ENCODE measurements around the gene ANKS3. TPM values are rescaled to one million over a fixed set of nuclear protein-coding genes. Genes with fewer than 3 reads are reported as not detected.

Gene ANKS3
- total RNA-seq, 4 donors from 2014 or later = 29.3 to 58.8 (median 51.8) TPM

GRCh38 chr16:4702466-4702808 lies 31.6 kb downstream of the ANKS3 start:
- WGBS, 2 donors = 73 to 75% methylated on average over 7 of the region's 7 CpGs
- peaks cover 0 to 2% (median 0%) of the 10 kb centered on the region in 4 donors for H3K4me1 ChIP-seq
- H3K27ac ChIP-seq = no peak overlapping the region
- DNase-seq (ENCODE audit: low spot score in 2 of 2) = no peak
- peaks cover 2 to 93% (median 21%) of the 10 kb centered on the region in 3 donors for H3K36me3 ChIP-seq
- no peaks in the 10 kb centered on the region for H3K9me3 ChIP-seq
- H3K27me3 ChIP-seq = no peaks in the 10 kb centered on the region
- H3K4me3 ChIP-seq = no peak overlapping the region
- TF ChIP-seq EP300 (IDR thresholded peaks at IDR 0.05) (no peak), POLR2A (IDR thresholded peaks at IDR 0.05) (no peak)
- TF ChIP-seq, protein P1, sequence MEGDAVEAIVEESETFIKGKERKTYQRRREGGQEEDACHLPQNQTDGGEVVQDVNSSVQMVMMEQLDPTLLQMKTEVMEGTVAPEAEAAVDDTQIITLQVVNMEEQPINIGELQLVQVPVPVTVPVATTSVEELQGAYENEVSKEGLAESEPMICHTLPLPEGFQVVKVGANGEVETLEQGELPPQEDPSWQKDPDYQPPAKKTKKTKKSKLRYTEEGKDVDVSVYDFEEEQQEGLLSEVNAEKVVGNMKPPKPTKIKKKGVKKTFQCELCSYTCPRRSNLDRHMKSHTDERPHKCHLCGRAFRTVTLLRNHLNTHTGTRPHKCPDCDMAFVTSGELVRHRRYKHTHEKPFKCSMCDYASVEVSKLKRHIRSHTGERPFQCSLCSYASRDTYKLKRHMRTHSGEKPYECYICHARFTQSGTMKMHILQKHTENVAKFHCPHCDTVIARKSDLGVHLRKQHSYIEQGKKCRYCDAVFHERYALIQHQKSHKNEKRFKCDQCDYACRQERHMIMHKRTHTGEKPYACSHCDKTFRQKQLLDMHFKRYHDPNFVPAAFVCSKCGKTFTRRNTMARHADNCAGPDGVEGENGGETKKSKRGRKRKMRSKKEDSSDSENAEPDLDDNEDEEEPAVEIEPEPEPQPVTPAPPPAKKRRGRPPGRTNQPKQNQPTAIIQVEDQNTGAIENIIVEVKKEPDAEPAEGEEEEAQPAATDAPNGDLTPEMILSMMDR (IDR thresholded peaks at IDR 0.05) = no peak

DNA sequence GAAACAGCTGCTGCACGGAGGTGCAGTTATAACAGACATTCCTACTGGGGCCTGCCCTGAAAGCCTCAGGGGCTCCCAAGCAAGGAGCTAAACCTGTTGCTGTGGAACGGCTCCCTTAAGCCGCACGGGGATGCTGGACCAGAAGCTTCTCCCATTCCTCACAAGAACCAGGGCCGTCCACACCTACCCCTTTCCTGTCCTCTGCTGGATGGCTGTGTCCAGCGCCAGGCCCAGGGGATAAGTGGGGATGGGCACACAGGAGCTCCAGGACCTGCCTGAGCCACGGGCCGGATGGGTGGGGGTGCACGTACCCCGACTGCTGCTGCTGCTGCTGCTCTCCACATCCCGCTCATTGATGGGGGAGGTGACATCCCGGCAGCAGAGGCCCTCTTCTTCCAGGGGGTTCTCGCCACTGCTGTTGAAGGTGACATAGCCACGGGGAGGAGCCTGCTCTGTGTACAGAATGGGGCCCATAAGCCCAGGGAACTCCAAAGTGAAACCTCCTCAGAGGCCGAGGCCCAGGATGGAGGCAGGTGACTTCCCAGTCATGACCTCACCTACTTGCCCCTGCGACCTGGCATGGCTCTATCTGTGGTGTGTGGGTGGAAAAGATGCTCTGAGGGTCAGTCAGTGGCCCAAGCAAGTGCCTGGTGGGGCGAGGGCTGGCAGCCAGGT lies 32.1 kb downstream of the ANKS3 start:
- no peaks in the 10 kb centered on the region for H3K27me3 ChIP-seq
- H3K4me1 ChIP-seq = peaks cover 0 to 7% (median 0%) of the 10 kb centered on the region in 4 donors
- no peak overlapping the region for H3K27ac ChIP-seq
- TF ChIP-seq, protein P1 (IDR thresholded peaks at IDR 0.05) = no peak
- no peak for TF ChIP-seq EP300 (IDR thresholded peaks at IDR 0.05)
- no peak for TF ChIP-seq POLR2A (IDR thresholded peaks at IDR 0.05)
- no peaks in the 10 kb centered on the region for H3K9me3 ChIP-seq
- WGBS, 2 donors = 89 to 94% methylated on average over 17 of the region's 17 CpGs
- H3K4me3 ChIP-seq = no peak overlapping the region
- DNase-seq (ENCODE audit: low spot score in 2 of 2) = no peak
- H3K36me3 ChIP-seq = peaks cover 2 to 93% (median 21%) of the 10 kb centered on the region in 3 donors

- no peak for DNase-seq (ENCODE audit: low spot score in 2 of 2)
- no peak overlapping the region for H3K4me3 ChIP-seq
- H3K36me3 ChIP-seq = peaks cover 2 to 94% (median 25%) of the 10 kb centered on the region in 3 donors
- TF ChIP-seq EP300 (IDR thresholded peaks at IDR 0.05) (no peak), POLR2A (IDR thresholded peaks at IDR 0.05) (no peak)
- TF ChIP-seq, protein P1 (IDR thresholded peaks at IDR 0.05) = no peak
- WGBS, 2 donors = 83 to 88% methylated on average over 23 to 33 of the region's 33 CpGs
- no peaks in the 10 kb centered on the region for H3K9me3 ChIP-seq
- peaks cover 0 to 15% (median 0%) of the 10 kb centered on the region in 4 donors for H3K4me1 ChIP-seq
- H3K27me3 ChIP-seq = no peaks in the 10 kb centered on the region
- H3K27ac ChIP-seq = no peak overlapping the region
Measured at GRCh38 chr16:4700997-4701743, 32.9 kb downstream of the ANKS3 start.

GRCh38 chr16:4700380-4700996 lies 33.6 kb downstream of the ANKS3 start:
- DNase-seq (ENCODE audit: low spot score in 2 of 2) = no peak
- Histone ChIP-seq H3K4me3 (no peak overlapping the region), H3K4me1 (peaks cover 0 to 21% (median 0%) of the 10 kb centered on the region in 4 donors), H3K9me3 (no peaks in the 10 kb centered on the region), H3K36me3 (peaks cover 2 to 99% (median 25%) of the 10 kb centered on the region in 3 donors), H3K27ac (no peak overlapping the region), H3K27me3 (no peaks in the 10 kb centered on the region)
- WGBS, 2 donors = 92% methylated on average over 13 of the region's 13 CpGs
- TF ChIP-seq EP300 (IDR thresholded peaks at IDR 0.05) (no peak), POLR2A (IDR thresholded peaks at IDR 0.05) (no peak)
- TF ChIP-seq, protein P1 (IDR thresholded peaks at IDR 0.05) = no peak
